ENCODE data around the gene LENG8.
"Not testable (repeated sequence)": the region's sequence is repeated elsewhere in the genome, so short reads cannot be mapped to it uniquely, and the experiment has no call there.

LENG8 gene

GRCh38 chr19:54489341-54489740 lies 40.3 kb downstream of the LENG8 start:
- DNase-seq, result no peak

GRCh38 chr19:54489766-54490165 lies 40.8 kb downstream of the LENG8 start:
- no peak for DNase-seq

DNA sequence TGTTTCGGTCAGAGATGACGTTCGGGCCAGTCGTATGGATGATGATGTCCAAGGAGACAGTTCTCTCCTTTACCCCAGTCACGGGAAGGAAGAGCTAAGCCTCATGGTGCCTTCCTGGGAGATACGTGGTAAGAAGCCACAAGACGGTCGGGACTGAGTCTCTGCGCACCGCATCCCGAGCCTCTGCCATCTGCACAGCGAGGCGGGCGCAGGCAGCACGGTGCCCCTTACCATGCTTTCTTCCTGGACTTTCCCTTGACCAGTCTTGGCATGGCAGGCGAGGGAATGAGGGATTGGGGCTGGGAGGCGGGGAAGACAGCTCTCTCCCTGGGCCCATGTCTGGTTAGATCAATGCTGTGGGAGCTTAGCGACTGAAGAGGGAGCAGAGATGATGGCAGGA lies 43.6 kb downstream of the LENG8 start:
- no peak for DNase-seq

GRCh38 chr19:54493056-54493455 lies 44.1 kb downstream of the LENG8 start:
- DNase-seq, result not testable (repeated sequence)

DNA sequence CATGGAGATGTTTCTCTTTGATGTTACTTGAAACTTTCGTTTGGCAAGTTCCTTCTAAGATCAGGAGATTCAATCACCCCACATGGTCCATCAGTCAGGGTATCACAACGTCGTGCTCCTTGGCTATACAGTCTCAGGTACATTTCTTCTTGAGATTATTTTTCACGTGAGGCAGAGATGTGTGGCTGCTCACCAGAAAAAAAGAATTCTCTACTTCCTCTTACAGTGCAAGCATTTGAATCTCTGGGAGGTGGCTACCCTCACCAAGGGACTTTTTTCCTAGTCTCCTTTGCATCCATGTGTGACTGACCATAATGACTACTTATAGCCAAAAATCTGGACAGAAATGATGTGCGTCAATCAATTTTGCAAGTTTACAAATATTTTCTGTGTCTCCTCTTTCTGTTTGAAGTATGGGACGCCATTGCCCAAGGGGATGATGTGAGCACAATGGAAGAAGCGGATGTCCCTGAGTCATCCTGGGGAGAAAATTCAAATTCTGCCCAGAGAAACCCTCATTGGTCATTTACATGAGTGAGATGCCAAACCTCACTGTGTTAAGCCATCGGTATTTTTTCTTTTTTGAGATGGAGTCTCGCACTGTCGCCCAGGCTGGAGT lies 45.1 kb downstream of the LENG8 start:
- no peak for DNase-seq

- DNase-seq, result not testable (repeated sequence)
Measured at GRCh38 chr19:54495284-54495683, 46.3 kb downstream of the LENG8 start.

DNA sequence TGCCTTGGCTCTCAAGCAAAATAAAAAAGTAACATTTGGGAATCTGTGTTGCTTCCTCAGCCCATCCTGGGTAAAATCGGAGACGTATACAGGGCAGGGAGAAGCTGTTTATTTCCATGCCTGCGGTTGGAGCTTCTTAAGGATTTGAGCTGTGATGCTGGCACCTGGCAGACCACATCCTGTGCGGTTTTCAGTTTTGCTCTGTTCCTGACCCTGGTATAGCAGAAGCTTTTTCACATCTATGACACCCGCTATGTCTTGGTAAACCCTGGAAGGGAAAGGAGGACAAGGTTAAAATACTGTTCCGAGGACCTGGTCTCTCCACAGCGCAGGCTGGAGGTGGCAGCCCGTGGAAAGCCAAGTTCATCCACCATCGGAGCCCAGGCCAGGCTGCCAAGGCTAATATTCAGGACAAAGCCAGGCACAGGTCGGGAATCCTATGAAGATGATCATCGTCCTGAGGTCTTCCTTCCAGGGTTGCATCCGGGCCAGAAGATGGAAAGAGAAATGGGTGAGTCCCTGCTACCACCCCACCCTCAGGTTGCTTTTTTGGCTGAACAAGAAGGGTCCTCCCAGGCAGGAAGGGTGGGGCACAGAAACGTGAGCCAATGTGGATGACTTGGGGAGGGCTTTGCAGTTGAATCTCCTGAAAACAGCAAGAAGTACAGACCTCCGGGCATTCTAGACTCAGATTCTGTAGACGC lies 48.9 kb downstream of the LENG8 start:
- DNase-seq, result not testable (repeated sequence)

- DNase-seq, result not testable (repeated sequence)
Measured at GRCh38 chr19:54498451-54498772, 49.4 kb downstream of the LENG8 start.

DNA sequence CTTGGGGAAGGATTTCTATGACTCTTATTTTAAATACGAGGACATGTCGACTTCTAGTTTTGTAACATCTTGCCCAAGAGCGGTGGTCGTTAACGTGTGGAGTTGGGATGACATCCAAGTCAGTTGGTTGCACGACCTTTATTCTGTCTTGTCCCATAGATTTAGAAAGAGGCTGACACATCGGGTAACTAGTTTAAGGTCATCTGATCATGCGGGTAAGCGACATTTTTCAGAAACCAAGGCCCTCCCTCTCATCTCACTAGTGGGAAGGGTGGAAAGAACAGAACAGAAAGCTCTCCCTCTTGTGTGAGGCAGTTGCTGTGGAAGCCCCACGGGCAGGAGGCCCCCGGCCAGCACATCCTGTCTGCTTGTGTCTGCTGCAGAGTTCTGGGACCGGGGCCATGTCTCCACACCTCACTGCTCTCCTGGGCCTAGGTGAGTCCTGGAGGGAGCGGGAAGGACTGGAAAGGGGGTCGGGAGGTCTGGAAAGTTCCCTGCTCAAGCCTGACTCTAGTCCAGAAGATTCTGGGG lies 53.6 kb downstream of the LENG8 start, which contains the start of gene LAIR2:
Gene LAIR2, plus strand, starts transcription at position 314 of the 531 bp plus-strand sequence. Its CDS starts 88 bp downstream, at position 402.
- DNase-seq, result no peak

GRCh38 chr19:54505542-54505941 lies 56.5 kb downstream of the LENG8 start:
- DNase-seq, result not testable (repeated sequence)

GRCh38 chr19:54506079-54506478 lies 57.1 kb downstream of the LENG8 start:
- no peak for DNase-seq

- DNase-seq, result not testable (repeated sequence)
Measured at GRCh38 chr19:54507038-54507717, 58.2 kb downstream of the LENG8 start.

GRCh38 chr19:54507824-54508223 lies 58.8 kb downstream of the LENG8 start:
- DNase-seq, result no peak

DNA sequence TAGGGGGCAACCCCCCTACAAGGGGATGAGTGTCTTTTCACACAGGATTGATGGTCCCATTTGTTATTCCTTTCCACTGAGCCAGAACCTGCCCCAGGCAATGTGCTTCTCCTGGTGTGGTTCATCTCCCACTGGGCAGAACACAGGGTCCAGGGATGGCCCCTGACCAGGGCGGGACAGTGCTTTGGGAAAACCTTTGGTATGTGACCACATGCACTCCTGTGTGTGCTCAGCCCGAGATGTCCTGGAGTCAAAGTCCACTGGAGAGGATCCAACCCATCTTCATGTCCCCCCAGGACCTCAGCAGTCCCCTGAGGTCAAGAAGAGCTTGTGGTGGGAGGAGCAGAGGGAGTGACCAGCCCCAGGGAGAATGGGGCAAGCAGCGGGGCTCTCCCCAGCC lies 59.5 kb downstream of the LENG8 start:
- DNase-seq, result not testable (repeated sequence)

DNA sequence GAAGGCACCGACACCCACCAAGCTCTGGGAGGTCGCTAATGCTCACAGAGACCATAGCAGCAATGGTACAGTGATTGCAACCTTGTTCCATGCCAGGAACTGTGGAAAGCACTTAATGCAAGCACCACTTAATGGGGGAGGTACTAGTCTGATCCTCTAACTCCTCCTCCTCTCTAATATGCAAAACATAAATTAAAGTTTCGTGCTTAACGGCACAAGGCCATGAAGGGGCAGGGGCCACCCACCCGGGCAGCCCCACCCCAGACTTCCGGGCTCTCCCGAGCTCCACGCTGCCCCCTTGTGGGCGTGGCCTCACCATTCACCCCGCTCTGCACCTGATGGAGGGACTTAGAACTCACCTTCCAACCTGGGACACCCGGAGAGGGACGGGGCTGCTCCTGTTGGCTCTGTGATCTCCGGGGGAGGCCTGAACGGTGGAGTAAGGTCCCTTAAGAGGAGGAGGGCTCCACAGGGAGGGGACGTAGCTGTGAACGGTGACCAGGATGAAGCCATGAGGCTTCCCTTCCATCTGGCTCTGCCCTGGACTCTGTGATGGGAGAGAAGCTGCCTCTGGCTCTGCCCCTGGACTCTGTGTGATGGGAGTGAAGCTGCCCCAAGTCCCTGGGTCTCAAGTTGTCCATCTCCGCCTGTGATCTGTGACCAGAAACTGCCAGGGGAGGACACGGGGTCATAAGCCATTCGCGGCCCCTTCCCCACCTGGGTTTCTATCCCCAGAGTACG lies 60.4 kb downstream of the LENG8 start:
- DNase-seq, result not testable (repeated sequence)

All from NCI-H146 (cell line).